Naive thymus-derived CD8-positive, alpha-beta T cell (primary cell): Measurements from ENCODE around the gene CCM2L. TPM values are rescaled to one million over a fixed set of nuclear protein-coding genes. Genes with fewer than 3 reads are reported as not detected.

ENCODE experiments used
- ATAC-seq, 2 donors: fragments of 150-1000 bp; cut with Tn5 transposase in 1 of 2; sonication (Bioruptor Pico), chemical (Tn5 transposase) in 1 of 2; 1 replicate in 1 of 2; 2 replicates in 1 of 2; pipeline ENCODE4 v1.10.0; 2021; ENCODE audit warnings: mild to moderate bottlenecking in 2 of 2, moderate library complexity in 2 of 2
- POLR2A ChIA-PET: fragments of 350-600 bp; sonication (Branson Sonifier 250); formaldehyde crosslinking; loops from one replicate; lab custom pipeline; 2021; ENCODE audit warnings: antibody characterized with exemption; lab: Charles Lee
- DNase-seq, 10 donors: peaks; one replicate each; pipeline versions ENCODE4 v3.0.0 to v3.0.0-alpha.2; 2020 to 2022
- H3K27ac Mint-ChIP-seq, 10 donors: one replicate each; pipeline ENCODE4 v1.8.0; 2020 to 2022; ENCODE audit warnings: mild to moderate bottlenecking in 10 of 10, mixed read lengths in 10 of 10, moderate library complexity in 4 of 10, inconsistent platforms in 1 of 10
- H3K27me3 Mint-ChIP-seq, 5 donors: one replicate each; pipeline ENCODE4 v1.8.0; 2021 to 2022; ENCODE audit warnings: mixed read lengths in 5 of 5
- H3K36me3 Mint-ChIP-seq, 3 donors: one replicate each; pipeline ENCODE4 v1.8.0; 2020 to 2022; ENCODE audit warnings: mixed read lengths in 3 of 3, mild to moderate bottlenecking in 2 of 3, inconsistent platforms in 1 of 3
- H3K4me1 Mint-ChIP-seq, 4 donors: one replicate each; pipeline ENCODE4 v1.8.0; 2021 to 2022; ENCODE audit warnings: mixed read lengths in 4 of 4
- H3K4me3 Mint-ChIP-seq, 10 donors: one replicate each; pipeline ENCODE4 v1.8.0; 2020 to 2022; ENCODE audit warnings: mild to moderate bottlenecking in 10 of 10, mixed read lengths in 10 of 10, moderate library complexity in 6 of 10, inconsistent platforms in 1 of 10
- H3K9me3 Mint-ChIP-seq, 9 donors: one replicate each; pipeline ENCODE4 v1.8.0; 2020 to 2022; ENCODE audit warnings: mixed read lengths in 9 of 9, mild to moderate bottlenecking in 3 of 9, inconsistent platforms in 1 of 9, moderate library complexity in 1 of 9
- polyA plus RNA-seq, 3 donors: library from polyadenylated mRNA; unstranded; fragments of 300-500 nt; fragmentation: Illumina TruSeq; gene quantifications; one replicate each; pipeline ENCODE4 v1.2.3, GENCODE V29; 2021
- total RNA-seq, 8 experiments: library from RNA in 2 of 8; stranded (reverse) in 2 of 8; gene quantifications; one replicate each; pipeline ENCODE4 v1.2.3 and lab custom pipeline; 2021 to 2026

The CCM2L gene
- total and polyA plus RNA-seq, 5 experiments from 2014 or later: not detected

DNA sequence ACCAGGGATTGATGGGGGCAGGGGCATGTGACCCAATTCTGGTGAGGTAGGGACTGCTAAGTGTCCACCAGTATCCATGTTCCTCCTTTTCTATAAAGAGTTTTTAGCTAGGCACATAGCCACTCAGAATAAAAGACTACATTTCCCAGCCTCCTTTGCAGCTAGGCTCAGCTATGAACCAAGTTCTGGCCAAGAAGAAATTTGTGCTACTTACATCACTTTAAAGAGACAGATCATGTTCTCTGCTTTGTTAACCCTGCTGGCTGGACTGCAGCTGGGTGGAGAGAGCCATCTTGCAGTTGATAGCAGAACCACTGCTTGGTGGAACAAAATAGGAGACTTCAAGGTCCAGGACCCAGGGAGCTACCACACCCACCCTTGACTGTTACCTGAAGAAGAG, 5.3 kb upstream of the CCM2L start:
- POLR2A ChIA-PET: no interaction called here
- H3K27me3 Mint-ChIP-seq: peaks cover 0 to 17% (median 8%) of the 10 kb centered on the region in 5 donors
- peaks cover 0 to 3% (median 2%) of the 10 kb centered on the region in 4 donors for H3K4me1 Mint-ChIP-seq
- DNase-seq (no peak), ATAC-seq (no peak)
- H3K4me3 Mint-ChIP-seq: no peak overlapping the region
- H3K9me3 Mint-ChIP-seq: no peaks in the 10 kb centered on the region
- H3K27ac Mint-ChIP-seq: no peak overlapping the region
- no peaks in the 10 kb centered on the region for H3K36me3 Mint-ChIP-seq

DNA sequence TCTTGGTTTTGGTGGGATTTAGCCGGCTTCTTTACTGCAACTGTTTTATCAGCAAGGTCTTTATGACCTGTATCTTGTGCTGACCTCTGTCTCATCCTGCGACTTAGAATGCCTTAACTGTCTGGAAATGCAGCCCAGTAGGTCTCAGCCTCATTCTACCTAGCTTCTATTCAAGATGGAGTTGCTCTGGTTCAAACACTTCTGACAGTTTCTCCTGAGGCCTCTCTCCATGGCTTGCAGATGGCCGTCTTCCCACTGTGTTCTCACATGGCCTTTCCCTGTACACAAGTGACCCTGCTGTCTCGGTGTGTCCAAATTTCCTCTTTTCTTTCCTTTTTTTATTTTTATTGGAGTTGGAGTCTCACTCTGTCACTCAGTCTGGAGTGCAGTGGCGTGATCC, 4.2 kb upstream of the CCM2L start:
- POLR2A ChIA-PET: no interaction called here
- no peak overlapping the region for H3K4me3 Mint-ChIP-seq
- peak overlapping the region in 1 of 10 donors; percentile 11 for H3K27ac Mint-ChIP-seq
- peaks cover 2 to 17% (median 5%) of the 10 kb centered on the region in 5 donors for H3K27me3 Mint-ChIP-seq
- no peaks in the 10 kb centered on the region for H3K36me3 Mint-ChIP-seq
- ATAC-seq: no peak
- H3K9me3 Mint-ChIP-seq: no peaks in the 10 kb centered on the region
- peaks cover 0 to 3% (median 2%) of the 10 kb centered on the region in 4 donors for H3K4me1 Mint-ChIP-seq
- DNase-seq: no peak

DNA sequence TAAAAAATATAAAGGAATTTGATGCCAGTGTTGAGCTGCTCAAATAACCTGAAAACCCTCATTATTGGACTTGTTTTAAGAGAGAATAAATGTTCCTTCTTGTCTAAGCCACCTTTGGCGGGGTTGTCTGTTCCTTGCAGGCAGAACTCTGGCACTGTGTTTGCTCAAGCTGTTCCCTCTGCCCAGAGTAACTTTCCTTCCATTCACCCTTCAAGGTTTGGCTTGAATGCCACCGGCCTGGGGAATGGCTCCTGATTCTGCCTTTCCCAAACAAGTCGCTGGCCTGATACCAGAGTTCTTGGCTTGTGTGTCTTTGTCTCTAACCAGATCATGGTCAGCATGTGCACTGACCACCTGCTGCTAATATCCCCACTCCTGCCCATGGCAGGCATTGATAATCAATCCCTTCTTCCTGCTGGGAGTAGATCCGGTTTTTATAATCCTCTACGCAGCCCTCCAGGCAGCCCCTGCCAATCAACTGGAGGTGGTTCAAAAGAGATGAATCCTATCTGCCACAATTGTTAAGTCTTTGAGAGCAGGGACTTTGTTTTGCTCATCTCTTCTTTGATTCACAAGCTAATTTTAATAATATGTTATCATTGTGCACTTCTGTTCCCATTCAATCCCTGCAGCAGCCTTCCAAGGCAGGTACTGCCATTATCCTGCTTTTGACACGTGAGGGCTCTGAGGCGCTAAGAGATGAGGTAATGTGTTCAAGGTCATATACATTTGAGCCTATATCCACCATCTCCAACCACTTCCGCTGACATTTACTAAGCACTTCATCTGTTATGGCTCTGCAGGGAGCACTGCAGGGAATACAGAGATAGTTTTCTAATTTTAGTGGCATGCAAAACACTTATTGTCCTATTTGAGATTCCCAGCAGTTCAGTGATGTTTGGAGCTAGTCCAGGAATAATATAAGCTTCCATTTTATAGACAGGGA, 3.1 kb upstream of the CCM2L start:
- Mint-ChIP-seq H3K36me3 (no peaks in the 10 kb centered on the region), H3K4me1 (peaks cover 0 to 3% (median 2%) of the 10 kb centered on the region in 4 donors), H3K27ac (no peak overlapping the region), H3K27me3 (peaks cover 4 to 24% (median 11%) of the 10 kb centered on the region in 5 donors), H3K9me3 (no peaks in the 10 kb centered on the region), H3K4me3 (no peak overlapping the region)
- ATAC-seq (no peak), DNase-seq (no peak)
- POLR2A ChIA-PET: no interaction called here

DNA sequence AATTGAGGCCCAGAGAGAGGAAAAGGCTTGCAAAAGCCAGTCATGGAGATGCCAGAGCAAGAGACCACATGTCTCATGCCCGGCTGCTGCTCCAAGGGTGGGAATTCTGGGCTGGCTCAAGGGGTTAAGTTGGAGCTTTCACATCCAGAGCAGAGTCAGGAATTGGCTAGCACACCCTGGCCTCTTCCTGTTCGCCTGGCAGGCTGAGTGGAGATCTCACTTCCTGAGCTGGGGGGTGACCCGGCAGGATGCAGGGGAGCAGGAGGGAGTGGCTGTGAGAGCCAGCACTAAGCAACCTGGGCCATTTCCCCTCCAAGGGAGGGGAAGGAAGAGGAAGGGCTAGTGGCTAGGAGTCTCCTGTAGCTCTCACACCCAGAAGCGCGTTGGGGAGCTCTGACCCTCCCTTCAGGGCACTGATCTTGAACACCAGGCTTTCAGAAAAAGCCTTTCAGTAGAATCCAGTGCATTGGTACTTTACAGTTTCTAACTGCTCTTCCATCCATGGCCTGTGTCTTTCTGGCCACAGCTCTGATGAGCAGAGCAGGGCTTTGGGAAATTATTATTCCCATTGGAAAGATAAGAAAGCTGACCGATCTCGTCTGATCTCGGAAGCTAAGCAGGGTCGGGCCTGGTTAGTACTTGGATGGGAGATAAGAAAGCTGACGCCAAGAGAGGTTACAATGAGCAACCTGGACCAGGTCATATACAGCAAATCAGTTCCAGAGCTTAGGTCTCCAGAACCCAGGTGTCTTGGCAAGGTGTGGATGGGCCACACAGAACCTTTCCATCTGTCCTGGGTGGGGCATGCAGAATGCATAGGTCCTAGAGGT, 2.2 kb upstream of the CCM2L start:
- Mint-ChIP-seq H3K9me3 (no peaks in the 10 kb centered on the region), H3K36me3 (no peaks in the 10 kb centered on the region), H3K4me1 (peaks cover 0 to 3% (median 2%) of the 10 kb centered on the region in 4 donors), H3K27ac (no peak overlapping the region), H3K27me3 (peaks cover 4 to 27% (median 12%) of the 10 kb centered on the region in 5 donors), H3K4me3 (no peak overlapping the region)
- ATAC-seq: no peak
- POLR2A ChIA-PET: no interaction called here
- DNase-seq: no peak

DNA sequence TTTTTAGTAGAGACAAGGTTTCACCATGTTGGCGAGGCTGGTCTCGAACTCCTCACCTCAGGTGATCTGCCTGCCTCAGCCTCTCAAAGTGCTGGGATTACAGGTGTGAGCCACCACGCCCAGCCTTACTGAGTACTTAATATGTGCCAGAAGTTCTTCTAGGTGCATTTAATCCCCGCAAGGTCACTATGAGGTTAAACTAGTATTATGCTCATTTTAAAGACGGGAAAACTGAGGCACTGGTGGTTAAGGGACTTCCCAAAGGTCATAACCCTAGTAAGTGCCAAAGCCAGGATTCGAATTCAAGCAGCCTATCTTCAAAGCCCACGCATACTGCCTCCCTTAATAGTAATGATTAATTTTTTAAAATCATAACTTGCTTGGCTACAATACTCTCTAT, 674 bp upstream of the CCM2L start:
- H3K4me3 Mint-ChIP-seq: no peak overlapping the region
- DNase-seq (no peak), ATAC-seq (no peak)
- H3K27ac Mint-ChIP-seq: no peak overlapping the region
- H3K36me3 Mint-ChIP-seq: no peaks in the 10 kb centered on the region
- H3K4me1 Mint-ChIP-seq: peaks cover 0 to 3% (median 2%) of the 10 kb centered on the region in 4 donors
- no peaks in the 10 kb centered on the region for H3K9me3 Mint-ChIP-seq
- H3K27me3 Mint-ChIP-seq: peaks cover 4 to 29% (median 15%) of the 10 kb centered on the region in 5 donors
- POLR2A ChIA-PET: no interaction called here

DNA sequence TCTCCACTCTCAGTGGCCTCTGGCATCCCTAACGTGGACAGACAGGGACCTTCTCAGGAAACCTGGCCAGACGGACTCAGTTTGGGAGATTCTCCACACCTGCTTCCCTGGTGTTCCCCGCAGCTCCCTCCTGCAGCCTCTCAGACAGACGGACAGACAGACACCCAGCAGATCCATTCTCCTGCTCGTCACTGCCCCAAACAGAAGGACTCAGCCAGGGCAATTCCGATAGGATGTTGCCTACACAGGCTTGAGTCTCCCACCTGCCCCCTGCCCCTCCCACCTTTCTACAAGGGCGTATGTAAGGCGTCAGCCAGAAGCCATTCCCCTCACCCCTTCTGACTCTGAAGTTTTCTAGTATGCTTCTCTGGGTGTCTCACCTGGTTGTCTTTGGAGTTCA, 428 bp downstream of the CCM2L start:
- POLR2A ChIA-PET: no interaction called here
- Mint-ChIP-seq H3K4me3 (no peak overlapping the region), H3K27me3 (peaks cover 11 to 40% (median 24%) of the 10 kb centered on the region in 5 donors), H3K36me3 (no peaks in the 10 kb centered on the region), H3K27ac (no peak overlapping the region), H3K4me1 (peaks cover 0 to 3% (median 2%) of the 10 kb centered on the region in 4 donors), H3K9me3 (no peaks in the 10 kb centered on the region)
- no peak for ATAC-seq
- DNase-seq: no peak

DNA sequence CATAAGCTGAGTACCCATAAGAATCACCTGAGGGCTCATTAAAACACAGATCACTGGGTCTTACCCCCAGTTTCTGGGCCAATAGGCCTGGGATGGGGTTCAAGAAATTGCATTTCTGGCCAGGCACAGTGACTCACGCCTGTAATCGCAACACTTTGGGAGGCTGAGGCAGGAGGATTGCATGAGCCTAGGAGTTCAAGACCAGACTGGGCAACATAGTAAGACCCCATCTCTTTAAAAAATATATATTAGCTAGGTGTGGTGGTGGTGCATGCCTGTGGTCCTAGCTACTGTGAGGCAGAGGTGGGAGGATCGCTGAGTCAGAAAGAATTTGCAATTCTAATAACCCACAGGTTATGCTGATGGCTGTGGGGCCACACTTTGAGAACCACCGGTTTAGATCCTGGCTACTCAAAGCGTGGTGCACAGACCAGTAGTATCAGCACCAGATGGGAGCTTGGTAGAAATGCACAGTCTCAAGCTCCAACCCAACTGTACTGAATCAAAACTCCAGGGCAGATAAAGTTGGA, 2.0 kb downstream of the CCM2L start:
- POLR2A ChIA-PET: no interaction called here
- no peak for DNase-seq
- no peak for ATAC-seq
- Mint-ChIP-seq H3K27me3 (peaks cover 14 to 53% (median 34%) of the 10 kb centered on the region in 5 donors), H3K27ac (no peak overlapping the region), H3K9me3 (no peaks in the 10 kb centered on the region), H3K4me3 (no peak overlapping the region), H3K36me3 (no peaks in the 10 kb centered on the region), H3K4me1 (peaks cover 0 to 3% (median 2%) of the 10 kb centered on the region in 4 donors)

DNA sequence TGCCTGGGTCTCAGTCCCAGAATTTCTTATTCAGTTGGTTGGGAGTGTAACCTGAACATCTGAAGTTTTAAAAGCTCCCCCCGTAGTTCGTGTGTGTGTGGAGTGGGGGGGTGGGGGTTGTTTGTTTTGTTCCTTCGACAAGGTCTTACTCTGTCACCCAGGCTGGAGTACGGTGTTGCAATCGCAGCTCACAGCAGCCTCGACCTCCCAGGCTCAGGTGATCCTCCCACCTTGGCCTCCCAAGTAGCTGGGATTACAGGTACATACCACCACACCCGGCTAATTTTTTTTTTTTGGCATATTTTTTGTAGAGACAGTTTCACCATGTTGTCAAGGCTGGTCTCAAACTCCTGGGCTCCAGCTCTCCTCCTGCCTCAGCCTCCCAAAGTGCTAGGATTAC, 3.1 kb downstream of the CCM2L start:
- no peak for ATAC-seq
- Mint-ChIP-seq H3K9me3 (no peaks in the 10 kb centered on the region), H3K4me1 (peaks cover 4 to 9% (median 8%) of the 10 kb centered on the region in 4 donors), H3K27me3 (peaks cover 20 to 53% (median 37%) of the 10 kb centered on the region in 5 donors), H3K27ac (no peak overlapping the region), H3K4me3 (no peak overlapping the region), H3K36me3 (no peaks in the 10 kb centered on the region)
- POLR2A ChIA-PET: no interaction called here
- DNase-seq: no peak

DNA sequence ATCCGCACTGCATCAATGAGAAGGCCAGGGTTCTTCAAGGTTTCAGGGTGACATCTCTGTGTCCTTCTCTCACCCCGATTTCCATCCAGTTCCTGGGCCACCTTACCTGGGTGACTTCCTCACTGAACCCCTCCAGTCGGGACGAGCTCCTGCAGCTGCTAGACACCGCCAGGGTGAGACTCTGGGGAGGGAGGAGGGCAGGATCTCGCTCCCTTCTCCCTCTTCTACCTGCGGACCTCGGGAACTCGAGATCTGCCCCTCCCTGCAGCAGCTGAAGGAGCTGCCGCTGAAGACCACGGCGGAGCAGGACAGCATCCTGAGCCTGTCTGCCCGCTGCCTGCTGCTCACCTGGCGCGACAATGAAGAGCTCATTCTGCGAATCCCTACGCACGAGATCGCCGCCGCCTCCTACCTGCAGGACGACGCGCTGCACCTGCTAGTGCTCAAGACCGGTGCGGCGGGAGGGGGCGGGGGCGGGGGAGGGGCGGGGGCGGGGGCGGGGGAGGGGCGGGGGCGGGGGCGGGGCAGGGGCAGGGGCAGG, 7.5 kb downstream of the CCM2L start:
- H3K36me3 Mint-ChIP-seq: peaks cover 0 to 3% (median 0%) of the 10 kb centered on the region in 3 donors
- peaks cover 13 to 27% (median 22%) of the 10 kb centered on the region in 4 donors for H3K4me1 Mint-ChIP-seq
- DNase-seq (peak in 8 of 10 donors; percentile 13 to 51 (median 46)), ATAC-seq (peak; percentile 66 to 82)
- peaks cover 0 to 2% (median 0%) of the 10 kb centered on the region in 9 donors for H3K9me3 Mint-ChIP-seq
- peak overlapping the region in 1 of 10 donors; percentile 34 for H3K27ac Mint-ChIP-seq
- peak overlapping the region; percentile 64 to 94 (median 80) for H3K4me3 Mint-ChIP-seq
- peaks cover 37 to 81% (median 60%) of the 10 kb centered on the region in 5 donors for H3K27me3 Mint-ChIP-seq
- POLR2A ChIA-PET: no interaction called here

DNA sequence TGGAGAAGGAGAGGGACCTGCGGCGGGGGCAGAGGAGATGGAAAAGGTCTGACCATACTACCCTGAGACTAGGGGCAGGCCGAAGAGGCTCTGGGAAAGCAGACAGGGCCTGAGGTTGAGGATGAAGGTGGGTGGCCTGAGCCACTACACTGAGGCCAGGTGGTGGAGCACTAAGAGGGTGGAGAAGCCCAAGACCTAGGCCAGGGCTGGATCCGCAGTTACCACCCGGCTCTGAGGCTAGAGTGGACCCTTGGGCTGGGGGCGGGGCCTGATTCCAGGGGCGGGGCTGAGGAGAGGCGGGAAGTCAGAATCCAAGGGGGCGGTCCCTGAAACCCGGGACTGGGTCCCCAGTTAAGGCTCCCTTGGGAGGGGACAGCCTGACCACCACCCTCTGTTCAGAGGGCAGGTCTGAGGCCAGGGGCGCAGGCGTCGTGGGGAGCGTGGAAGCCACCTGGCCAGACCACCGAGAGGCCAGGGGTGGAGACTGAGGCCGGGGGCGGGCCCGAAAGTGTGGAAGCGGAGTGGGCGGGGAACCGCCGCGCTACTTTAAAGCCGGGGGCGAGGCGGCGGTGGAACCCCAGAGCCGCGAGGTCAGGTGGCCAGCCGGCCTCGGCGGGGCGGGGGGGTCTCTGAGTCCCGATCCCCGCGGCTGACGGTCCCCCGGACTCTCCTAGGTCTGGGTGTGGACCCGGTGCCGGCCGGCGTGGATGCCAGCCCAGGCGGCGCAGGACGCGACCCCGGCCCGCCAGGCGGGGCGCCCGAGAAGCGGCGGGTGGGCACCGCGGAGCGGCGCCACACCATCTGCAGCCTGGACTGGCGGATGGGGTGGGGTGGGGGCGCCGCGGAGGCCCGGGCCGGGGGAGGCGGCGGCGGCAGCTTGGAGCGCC, 8.3 kb downstream of the CCM2L start:
- POLR2A ChIA-PET: no interaction called here
- Mint-ChIP-seq H3K27ac (peak overlapping the region in 1 of 10 donors; percentile 59), H3K27me3 (peaks cover 42 to 88% (median 66%) of the 10 kb centered on the region in 5 donors), H3K4me1 (peaks cover 13 to 27% (median 22%) of the 10 kb centered on the region in 4 donors), H3K36me3 (peaks cover 0 to 3% (median 0%) of the 10 kb centered on the region in 3 donors), H3K9me3 (peaks cover 0 to 2% (median 0%) of the 10 kb centered on the region in 9 donors), H3K4me3 (peak overlapping the region; percentile 71 to 94 (median 83))
- ATAC-seq: peak; percentile 56 to 71
- DNase-seq: peak in 8 of 10 donors; percentile 9 to 49 (median 44)

DNA sequence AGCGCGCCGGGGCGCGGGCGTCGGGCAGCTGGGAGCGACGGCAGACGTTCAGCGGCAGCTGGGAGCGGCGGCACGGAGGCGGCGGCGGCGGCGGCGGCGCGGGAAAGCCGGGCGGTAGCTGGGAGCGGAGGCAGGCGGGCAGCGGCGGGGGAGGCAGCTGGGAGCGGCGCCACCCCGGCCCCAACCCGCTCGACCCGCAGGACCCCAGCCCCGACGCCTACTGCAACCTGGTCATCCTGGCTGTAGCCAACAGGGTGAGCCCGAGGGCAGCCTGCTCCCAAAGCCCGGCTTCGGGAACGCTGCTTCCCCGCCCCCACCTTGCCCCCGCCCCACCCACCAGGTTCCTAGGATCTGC, 8.9 kb downstream of the CCM2L start:
- peaks cover 0 to 3% (median 0%) of the 10 kb centered on the region in 3 donors for H3K36me3 Mint-ChIP-seq
- peaks cover 13 to 27% (median 22%) of the 10 kb centered on the region in 4 donors for H3K4me1 Mint-ChIP-seq
- POLR2A ChIA-PET: no interaction called here
- peaks cover 0 to 2% (median 0%) of the 10 kb centered on the region in 9 donors for H3K9me3 Mint-ChIP-seq
- ATAC-seq: peak in 1 of 2 donors; percentile 15
- H3K4me3 Mint-ChIP-seq: peak overlapping the region; percentile 74 to 96 (median 86)
- DNase-seq: no peak
- no peak overlapping the region for H3K27ac Mint-ChIP-seq
- H3K27me3 Mint-ChIP-seq: peaks cover 42 to 93% (median 69%) of the 10 kb centered on the region in 5 donors
